Endodermal cell (in vitro differentiated cells): Measurements from ENCODE around the gene NT5E. TPM values are rescaled to one million over a fixed set of nuclear protein-coding genes. Genes with fewer than 3 reads are reported as not detected.

Source experiments
- DNase-seq: peaks from one replicate; pipeline ENCODE4 v3.0.0-alpha.2; 2017
- H3K27ac ChIP-seq: 2 replicates; pipeline ENCODE4 v1.5.1; 2013; ENCODE audit warnings: mild to moderate bottlenecking, low read depth, low read length, moderate library complexity
- H3K27me3 ChIP-seq: 2 replicates; pipeline ENCODE4 v1.6.1; 2013; ENCODE audit warnings: mild to moderate bottlenecking, low read length, moderate library complexity; ENCODE audit not compliant: insufficient read depth, control insufficient read depth, poor library complexity, severe bottlenecking
- H3K36me3 ChIP-seq: 2 replicates; pipeline ENCODE4 v1.7.0; 2013; ENCODE audit warnings: mild to moderate bottlenecking, low read length, moderate library complexity; ENCODE audit not compliant: control insufficient read depth, insufficient read depth
- H3K4me1 ChIP-seq: one replicate; pipeline ENCODE4 v1.7.0; 2013; ENCODE audit warnings: low read length; ENCODE audit not compliant: control insufficient read depth, insufficient read depth
- H3K4me3 ChIP-seq: 2 replicates; pipeline ENCODE4 v1.5.1; 2013; ENCODE audit warnings: mild to moderate bottlenecking, low read length, moderate library complexity
- H3K9ac ChIP-seq: 2 replicates; pipeline ENCODE4 v1.6.1; 2013; ENCODE audit warnings: mild to moderate bottlenecking, low read length, moderate library complexity; ENCODE audit not compliant: poor library complexity, severe bottlenecking; ENCODE audit errors: extremely low read depth
- H3K9me3 ChIP-seq: 2 replicates; pipeline ENCODE4 v1.6.1; 2013; ENCODE audit warnings: mild to moderate bottlenecking, low read length, moderate library complexity; ENCODE audit not compliant: control insufficient read depth
- H3K27ac Mint-ChIP-seq: 2 replicates; pipeline ENCODE4 v1.8.0; 2020; ENCODE audit warnings: mixed read lengths
- H3K27me3 Mint-ChIP-seq: 2 replicates; pipeline ENCODE4 v1.8.0; 2021; ENCODE audit warnings: mild to moderate bottlenecking, mixed read lengths; ENCODE audit not compliant: insufficient read depth
- H3K36me3 Mint-ChIP-seq: 2 replicates; pipeline ENCODE4 v1.8.0; 2020; ENCODE audit warnings: low read depth, mixed read lengths
- H3K4me1 Mint-ChIP-seq: 2 replicates; pipeline ENCODE4 v1.8.0; 2020; ENCODE audit warnings: mixed read lengths
- H3K4me3 Mint-ChIP-seq: 2 replicates; pipeline ENCODE4 v1.8.0; 2020; ENCODE audit warnings: mild to moderate bottlenecking, moderate library complexity, mixed read lengths
- H3K9me3 Mint-ChIP-seq: 2 replicates; pipeline ENCODE4 v1.8.0; 2020; ENCODE audit warnings: mild to moderate bottlenecking, mixed read lengths
- WGBS, 2 experiments: methylation state at CpG; one replicate each; pipeline versions ENCODE4 v1.1.5 to v1.1.7; 2013; ENCODE audit warnings: missing lambda C conversion rate in 2 of 2, mixed read lengths in 1 of 2; ENCODE audit not compliant: insufficient coverage in 1 of 2, insufficient read length in 1 of 2; 5-methylcytosine and 5-hydroxymethylcytosine counted together
- total RNA-seq, 2 donors: library from RNA; stranded (reverse); fragmentation: NEBNext Ultra II Directional in 1 of 2; extraction: Animal tissue kit (Norgen Biotek cat#: 25700) in 1 of 2; gene quantifications; 2 replicates in 1 of 2; 3 replicates in 1 of 2; pipeline ENCODE4 v1.2.1, GENCODE V29; 2021
- TF ChIP-seq, protein P1 (sequence below): fragments of 200-600 bp; sonication (generic); conservative IDR thresholded peaks from 2 replicates; pipeline ENCODE4 v1.5.0; 2021; ENCODE audit warnings: antibody characterized with exemption, mild to moderate bottlenecking

Gene NT5E
- total RNA-seq, 2 donors from 2014 or later: 0.33 to 0.75 TPM

DNA sequence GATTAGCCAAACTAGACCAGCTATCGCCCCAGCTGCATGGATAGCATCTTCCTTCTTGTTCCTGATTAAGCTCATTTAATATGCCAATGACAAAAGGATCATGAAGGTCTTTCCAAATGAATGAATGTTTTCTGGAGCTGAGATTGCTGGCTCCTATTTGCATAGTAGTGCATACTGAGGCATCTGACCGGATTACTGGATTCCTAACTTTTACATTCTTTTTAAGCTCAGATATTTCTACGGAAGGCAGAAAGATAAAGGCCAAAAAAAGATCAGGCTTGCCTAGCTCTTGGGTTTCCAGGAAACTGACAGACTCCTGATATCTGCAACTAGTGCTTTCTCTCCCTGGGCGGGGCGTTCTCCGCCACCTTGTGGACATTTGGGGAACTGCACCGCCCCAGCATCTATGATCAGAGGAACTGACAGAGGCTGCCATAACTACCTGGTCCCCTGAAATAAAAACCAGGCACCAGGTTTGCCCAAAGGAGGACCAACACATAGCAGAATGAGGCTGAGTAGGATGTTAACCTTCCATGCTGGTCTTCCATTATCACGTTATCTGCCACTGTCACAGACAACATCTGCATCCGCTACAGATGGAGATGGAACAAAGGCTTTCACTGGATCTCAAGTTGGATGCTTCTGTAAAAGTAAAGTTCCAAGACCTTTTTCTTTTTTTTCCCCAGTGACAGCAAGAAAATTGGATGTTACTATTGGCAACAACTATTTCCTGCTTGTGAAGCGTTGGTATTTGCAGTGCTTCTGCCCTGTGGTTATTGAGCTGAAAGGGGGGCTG lies 33.2 kb downstream of the NT5E start:
- WGBS, 2 experiments: 39 to 43% methylated on average over 7 to 10 of the region's 10 CpGs
- Histone ChIP-seq H3K27me3 (no peaks in the 10 kb centered on the region), H3K9me3 (no peaks in the 10 kb centered on the region), H3K36me3 (no peaks in the 10 kb centered on the region), H3K27ac (no peak overlapping the region), H3K9ac (no peak overlapping the region), H3K4me3 (no peak overlapping the region), H3K4me1 (no peaks in the 10 kb centered on the region)
- H3K27me3 Mint-ChIP-seq: peaks cover 1% of the 10 kb centered on the region
- H3K4me3 Mint-ChIP-seq: no peak overlapping the region
- peak; percentile 94 for DNase-seq
- TF ChIP-seq, protein P1, sequence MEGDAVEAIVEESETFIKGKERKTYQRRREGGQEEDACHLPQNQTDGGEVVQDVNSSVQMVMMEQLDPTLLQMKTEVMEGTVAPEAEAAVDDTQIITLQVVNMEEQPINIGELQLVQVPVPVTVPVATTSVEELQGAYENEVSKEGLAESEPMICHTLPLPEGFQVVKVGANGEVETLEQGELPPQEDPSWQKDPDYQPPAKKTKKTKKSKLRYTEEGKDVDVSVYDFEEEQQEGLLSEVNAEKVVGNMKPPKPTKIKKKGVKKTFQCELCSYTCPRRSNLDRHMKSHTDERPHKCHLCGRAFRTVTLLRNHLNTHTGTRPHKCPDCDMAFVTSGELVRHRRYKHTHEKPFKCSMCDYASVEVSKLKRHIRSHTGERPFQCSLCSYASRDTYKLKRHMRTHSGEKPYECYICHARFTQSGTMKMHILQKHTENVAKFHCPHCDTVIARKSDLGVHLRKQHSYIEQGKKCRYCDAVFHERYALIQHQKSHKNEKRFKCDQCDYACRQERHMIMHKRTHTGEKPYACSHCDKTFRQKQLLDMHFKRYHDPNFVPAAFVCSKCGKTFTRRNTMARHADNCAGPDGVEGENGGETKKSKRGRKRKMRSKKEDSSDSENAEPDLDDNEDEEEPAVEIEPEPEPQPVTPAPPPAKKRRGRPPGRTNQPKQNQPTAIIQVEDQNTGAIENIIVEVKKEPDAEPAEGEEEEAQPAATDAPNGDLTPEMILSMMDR: peak; percentile 99
- no peaks in the 10 kb centered on the region for H3K36me3 Mint-ChIP-seq
- no peak overlapping the region for H3K27ac Mint-ChIP-seq
- H3K4me1 Mint-ChIP-seq: no peaks in the 10 kb centered on the region
- H3K9me3 Mint-ChIP-seq: no peaks in the 10 kb centered on the region

DNA sequence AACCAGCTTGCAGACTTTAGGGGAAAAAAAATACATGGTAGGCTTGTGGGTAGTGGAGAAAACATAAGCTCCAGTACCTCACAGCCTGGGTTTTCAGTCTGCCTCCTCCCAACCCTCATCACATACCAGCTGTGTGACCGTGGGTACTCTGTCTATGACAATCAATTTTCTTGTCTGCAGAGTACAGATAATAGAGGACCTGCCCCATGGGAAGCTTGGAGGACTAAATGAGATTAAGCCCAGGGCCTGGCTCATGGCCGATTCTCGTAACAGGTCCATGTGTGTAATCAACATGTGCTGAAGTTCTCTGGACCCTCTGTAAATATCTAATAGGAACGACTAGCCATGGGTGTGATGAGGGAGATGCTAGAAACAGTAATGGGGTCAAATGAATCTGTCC lies 34.0 kb downstream of the NT5E start:
- no peaks in the 10 kb centered on the region for H3K27me3 ChIP-seq
- Mint-ChIP-seq H3K4me3 (no peak overlapping the region), H3K27ac (no peak overlapping the region), H3K4me1 (no peaks in the 10 kb centered on the region), H3K9me3 (no peaks in the 10 kb centered on the region), H3K27me3 (peaks cover 1% of the 10 kb centered on the region), H3K36me3 (no peaks in the 10 kb centered on the region)
- no peak overlapping the region for H3K9ac ChIP-seq
- peak; percentile 10 for DNase-seq
- no peak overlapping the region for H3K27ac ChIP-seq
- no peaks in the 10 kb centered on the region for H3K9me3 ChIP-seq
- WGBS, 2 experiments: 84 to 100% methylated on average over 2 to 4 of the region's 4 CpGs
- H3K4me1 ChIP-seq: no peaks in the 10 kb centered on the region
- H3K36me3 ChIP-seq: no peaks in the 10 kb centered on the region
- H3K4me3 ChIP-seq: no peak overlapping the region
- TF ChIP-seq, protein P1: no peak

DNA sequence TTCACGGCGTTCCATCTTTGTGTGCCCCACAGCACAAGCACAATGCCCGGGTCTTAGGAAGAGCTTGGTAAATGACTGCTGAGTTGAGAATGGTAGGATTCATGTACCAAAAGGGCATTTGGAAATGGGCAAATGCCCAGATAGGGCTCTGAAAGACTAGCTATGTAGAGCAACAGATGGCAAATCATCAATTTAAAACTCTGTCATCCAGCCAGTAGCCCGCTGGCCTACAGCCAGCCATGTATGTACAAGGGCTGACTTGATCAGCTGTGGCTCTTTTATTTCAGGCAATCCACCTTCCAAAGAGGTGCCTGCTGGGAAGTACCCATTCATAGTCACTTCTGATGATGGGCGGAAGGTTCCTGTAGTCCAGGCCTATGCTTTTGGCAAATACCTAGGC lies 35.1 kb downstream of the NT5E start:
- Histone ChIP-seq H3K36me3 (no peaks in the 10 kb centered on the region), H3K4me3 (no peak overlapping the region), H3K9me3 (no peaks in the 10 kb centered on the region), H3K4me1 (no peaks in the 10 kb centered on the region), H3K9ac (no peak overlapping the region), H3K27me3 (no peaks in the 10 kb centered on the region), H3K27ac (no peak overlapping the region)
- 94 to 97% methylated on average over 4 to 5 of the region's 5 CpGs for WGBS, 2 experiments
- Mint-ChIP-seq H3K36me3 (no peaks in the 10 kb centered on the region), H3K27me3 (peaks cover 1% of the 10 kb centered on the region), H3K4me3 (no peak overlapping the region), H3K27ac (no peak overlapping the region), H3K4me1 (no peaks in the 10 kb centered on the region), H3K9me3 (no peaks in the 10 kb centered on the region)
- TF ChIP-seq, protein P1: no peak
- DNase-seq: no peak
